ENCODE measurements around the gene REC8.

REC8 gene, protein sequence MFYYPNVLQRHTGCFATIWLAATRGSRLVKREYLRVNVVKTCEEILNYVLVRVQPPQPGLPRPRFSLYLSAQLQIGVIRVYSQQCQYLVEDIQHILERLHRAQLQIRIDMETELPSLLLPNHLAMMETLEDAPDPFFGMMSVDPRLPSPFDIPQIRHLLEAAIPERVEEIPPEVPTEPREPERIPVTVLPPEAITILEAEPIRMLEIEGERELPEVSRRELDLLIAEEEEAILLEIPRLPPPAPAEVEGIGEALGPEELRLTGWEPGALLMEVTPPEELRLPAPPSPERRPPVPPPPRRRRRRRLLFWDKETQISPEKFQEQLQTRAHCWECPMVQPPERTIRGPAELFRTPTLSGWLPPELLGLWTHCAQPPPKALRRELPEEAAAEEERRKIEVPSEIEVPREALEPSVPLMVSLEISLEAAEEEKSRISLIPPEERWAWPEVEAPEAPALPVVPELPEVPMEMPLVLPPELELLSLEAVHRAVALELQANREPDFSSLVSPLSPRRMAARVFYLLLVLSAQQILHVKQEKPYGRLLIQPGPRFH

DNA sequence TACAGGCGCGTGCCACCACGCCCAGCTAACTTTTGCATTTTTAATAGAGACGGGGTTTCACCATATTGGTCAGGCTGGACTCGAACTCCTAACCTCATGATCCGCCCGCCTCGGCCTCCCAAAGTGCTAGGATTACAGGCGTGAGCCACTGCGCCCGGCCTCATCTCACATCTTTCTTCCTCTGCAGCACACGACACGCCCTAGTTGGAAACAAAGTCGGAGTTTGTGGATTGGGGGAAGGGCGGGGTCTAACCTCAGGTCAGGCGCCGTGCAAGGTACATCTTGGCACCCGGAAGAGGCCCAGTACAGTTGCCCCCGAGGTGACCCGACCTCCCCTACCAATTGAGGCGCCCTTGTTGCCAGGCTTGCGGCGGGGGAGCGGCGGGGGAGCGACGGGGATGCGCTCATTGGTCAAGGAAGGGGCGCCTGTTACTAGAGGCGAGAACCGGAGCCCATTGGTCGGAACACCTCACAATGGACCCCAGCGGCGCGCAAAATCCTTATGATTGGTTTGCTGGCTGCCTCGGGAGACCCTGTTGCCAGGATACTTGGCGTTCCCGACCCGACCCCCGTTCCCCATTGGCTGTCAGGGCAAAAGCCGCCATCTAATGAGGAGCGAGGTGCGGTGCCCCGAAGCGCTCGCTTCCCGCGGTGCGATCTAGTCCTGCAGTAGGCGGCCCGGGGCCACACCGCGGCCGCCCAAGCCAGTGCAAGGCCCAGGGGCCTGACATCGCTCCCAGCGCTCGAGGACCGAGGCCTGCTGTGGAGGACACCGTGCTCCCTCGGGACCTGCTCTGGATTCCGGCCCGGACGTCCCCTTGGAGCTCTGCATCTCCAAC is at the start of gene REC8:
Gene REC8, plus strand, starts transcription at position 659 of the 839 bp plus-strand sequence. CDS start 473 bp downstream, outside the sequence.
- DNase-seq (ENCODE audit: low read depth), result no peak

DNA sequence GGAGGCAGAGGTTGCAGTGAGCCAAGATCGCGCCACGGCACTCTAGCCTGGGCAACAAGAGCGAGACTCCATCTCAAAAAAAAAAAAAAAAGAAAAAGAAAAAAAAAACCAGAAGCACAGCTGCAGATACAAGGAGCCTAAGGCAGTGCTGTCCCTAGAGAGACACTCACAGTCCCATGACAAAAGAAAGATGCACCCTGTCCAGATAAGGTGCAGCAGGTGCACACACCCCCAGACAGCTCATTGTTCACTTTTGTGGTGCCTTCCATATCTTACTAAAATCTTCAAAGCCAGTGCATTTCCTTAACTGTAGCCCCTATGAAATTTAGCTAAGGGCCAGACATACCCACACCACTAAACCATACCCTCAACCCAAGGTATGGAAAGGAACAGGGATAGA is 49.5 kb upstream of the REC8 start:
- no peak for DNase-seq (ENCODE audit: low read depth)

DNA sequence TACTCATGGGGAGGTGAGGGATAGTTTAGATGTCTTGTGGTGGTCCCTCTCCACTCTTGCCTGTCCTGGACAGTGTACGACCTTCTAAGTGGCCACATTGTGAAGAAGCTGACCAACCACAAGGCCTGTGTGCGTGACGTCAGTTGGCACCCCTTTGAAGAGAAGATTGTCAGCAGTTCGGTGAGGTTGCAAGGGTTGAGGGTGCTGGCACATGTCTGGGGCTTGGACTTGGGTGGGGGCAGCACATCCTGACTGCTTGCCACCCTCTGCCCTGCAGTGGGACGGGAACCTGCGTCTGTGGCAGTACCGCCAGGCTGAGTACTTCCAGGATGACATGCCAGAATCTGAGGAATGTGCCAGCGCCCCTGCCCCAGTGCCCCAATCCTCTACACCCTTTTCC is 49.0 kb upstream of the REC8 start:
- no peak for DNase-seq (ENCODE audit: low read depth)

DNA sequence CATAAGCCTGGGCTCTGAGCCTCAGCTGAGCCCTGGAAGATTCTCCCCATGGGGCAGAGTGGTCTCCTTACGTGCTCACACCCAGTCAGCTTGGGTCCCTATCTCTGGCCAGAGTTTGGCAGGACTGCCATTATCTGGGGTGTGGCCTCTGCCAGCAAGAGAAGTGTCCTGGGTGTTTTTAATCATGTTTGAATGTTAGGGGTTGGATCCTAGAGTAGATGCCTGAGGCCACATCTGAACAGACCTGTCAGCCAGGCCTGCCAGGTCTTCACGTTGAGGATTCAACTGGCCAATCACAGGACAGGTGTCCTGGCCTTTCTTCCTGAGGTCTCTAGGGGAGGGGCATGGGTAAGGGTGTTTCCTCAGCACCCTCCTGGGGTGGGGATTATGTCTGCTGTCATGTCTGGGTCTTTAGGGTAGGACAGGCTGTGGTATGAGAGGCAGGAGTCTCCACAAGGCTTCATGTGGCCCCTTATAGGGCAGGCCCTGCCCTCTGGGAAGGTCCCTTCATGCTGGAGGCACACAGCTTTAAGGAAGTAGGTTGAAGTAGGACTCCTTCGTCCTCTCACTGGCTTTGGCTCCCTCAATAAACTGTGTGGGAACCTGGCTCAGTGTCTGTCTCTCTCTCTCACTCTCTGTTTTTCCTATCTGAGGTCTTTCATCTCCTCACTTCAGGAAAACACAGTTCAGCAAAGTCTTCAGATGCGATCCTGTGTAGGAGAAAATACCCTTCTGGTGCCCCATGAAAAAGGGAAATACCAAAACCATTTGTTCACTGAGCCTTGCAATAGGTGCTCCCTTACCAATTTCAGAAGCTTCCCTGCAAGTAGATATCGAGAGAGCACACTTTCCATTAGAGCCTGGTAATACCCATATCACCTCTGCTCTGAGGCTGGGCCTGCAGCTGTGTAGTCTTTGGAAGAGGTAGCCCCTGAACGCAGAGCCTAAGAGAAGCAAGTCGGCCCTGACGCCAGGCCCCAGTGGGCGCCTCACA is 48.2 kb upstream of the REC8 start:
- DNase-seq (ENCODE audit: low read depth), result no peak

DNA sequence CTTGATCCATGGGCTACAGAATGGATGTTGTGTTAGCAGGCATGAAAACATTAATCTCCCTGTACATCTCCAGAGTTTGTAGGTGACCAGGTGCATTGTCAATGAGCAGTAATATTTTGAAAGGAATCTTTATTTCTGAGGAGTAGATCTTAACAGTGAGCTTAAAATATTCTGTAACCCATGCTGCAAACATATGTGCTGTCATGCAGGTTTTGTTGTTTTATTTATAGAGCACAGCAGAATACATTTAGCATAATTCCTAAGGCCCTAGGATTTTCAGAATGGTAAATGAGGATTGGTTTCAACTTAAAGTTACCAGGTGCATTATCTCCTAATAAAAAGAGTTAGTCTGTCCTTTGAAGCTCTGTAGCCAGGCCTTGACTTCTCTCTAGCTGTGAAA is 44.9 kb upstream of the REC8 start:
- no peak for DNase-seq (ENCODE audit: low read depth)

DNA sequence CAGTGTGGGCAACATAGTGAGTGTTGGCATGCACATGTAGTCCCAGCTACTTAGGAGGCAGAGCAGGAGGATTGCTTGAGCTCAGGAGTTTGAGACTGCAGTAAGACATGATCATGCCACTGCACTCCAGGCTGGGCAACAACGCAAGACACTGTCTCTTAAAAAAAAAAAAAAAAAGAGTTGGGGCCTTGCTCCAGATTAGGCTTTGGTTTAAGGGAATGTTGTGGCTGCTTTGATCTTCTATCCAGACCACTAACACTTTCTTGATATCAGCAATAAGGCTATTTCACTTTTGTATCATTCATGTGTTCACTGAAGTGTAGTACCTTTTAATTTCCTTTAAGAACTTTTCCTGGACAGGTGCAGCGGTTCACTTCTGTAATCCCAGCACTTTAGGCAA is 44.2 kb upstream of the REC8 start:
- DNase-seq (ENCODE audit: low read depth), result no peak

DNA sequence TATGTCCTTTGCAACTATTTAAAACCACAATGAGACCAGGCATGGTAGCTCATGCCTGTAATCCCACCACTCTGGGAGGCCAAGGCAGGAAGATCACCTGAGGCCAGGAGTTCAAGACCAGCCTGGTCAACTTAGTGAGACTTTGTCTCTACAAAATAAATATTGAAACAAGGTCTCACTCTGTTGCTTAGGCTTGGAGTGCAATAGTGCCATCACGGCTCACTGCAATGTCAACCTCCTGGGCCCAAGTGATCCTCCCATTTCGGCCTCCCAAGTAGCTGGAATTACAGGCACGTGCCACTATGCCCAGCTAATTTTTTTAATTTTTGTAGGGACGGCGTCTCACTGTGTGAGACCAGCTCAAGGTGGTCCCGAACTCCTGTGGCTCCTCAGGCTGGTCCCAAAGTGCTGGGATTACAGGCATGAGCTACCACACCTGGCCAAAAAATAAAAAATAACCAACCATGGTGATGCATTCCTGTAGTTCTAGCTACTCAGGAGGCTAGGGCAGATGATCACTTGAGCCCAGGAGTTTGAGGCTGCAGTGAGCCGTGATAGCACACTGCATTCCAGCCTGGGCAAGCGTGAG is 42.4 kb upstream of the REC8 start:
- no peak for DNase-seq (ENCODE audit: low read depth)

DNA sequence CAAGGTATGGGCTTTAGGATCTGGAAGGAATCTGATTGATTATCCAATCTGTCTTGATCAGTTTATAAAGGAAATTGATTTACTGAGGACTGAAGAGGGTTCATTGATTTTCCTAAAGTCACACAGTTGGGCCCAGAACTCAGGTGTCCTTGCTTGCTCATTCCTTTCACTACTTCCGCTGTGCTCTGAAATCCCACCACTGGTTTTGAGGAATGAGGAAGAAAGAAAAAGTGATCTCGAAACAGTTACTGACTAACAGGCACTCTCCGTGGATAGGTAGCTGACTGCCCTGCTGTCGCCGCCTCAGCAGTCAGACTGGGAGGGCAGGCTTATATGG is 41.5 kb upstream of the REC8 start, which contains the start of gene FITM1:
Gene FITM1, plus strand, starts transcription at position 280 of the 337 bp plus-strand sequence. CDS start 905 bp downstream, outside the sequence.
- no peak for DNase-seq (ENCODE audit: low read depth)

DNA sequence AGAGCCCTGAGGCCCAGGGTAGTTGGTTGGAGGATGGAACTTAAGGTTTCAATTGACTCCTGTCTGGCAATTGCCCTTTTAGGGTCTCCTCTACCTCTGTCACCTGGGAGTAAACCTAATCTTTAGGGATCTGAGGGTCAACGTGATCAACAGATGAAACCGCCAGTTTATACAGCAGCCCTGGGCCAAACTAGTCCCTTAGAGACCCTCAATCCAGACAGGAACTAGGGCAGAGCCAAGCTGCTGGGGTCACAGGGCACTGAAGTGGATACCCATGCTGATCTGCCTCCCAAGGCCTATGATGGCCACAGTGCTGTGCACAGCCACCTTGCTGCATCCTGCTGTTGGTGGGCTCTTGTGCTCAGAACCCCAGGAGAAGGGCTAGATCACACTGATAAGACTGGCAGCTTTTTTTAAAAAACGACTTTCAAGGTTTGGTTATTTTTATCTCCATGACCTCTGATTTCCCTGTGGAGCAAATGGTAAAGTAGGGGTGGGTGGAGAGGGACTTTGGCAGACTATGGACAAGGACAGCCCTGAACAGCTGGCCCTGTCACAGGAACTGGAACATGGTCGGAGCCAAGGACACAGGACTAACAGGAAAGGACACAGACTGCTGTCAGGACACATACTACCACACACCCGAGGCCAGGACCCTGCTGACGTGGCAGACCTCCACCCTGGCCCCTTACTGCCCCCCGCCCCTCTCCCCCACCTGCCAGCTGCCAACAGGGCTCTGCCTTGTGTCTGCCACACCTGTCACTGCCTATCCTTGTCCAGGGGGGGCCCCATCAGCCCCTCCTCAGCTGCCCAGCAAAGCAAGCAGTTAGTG is 40.9 kb upstream of the REC8 start:
- DNase-seq (ENCODE audit: low read depth), result no peak

DNA sequence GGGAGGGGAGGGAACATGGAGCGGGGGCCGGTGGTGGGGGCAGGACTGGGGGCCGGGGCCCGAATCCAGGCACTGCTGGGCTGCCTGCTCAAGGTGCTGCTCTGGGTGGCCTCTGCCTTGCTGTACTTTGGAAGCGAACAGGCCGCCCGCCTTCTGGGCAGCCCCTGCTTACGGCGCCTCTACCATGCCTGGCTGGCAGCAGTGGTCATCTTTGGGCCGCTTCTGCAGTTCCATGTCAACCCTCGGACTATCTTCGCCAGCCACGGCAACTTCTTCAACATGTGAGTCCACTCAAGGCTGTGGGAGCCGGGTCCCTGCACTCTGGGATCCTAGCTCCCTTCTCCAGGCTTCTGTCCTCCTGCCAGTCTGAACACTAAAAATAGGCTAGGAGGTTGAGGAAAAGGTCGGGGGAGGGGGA is 40.3 kb upstream of the REC8 start:
- DNase-seq (ENCODE audit: low read depth), result no peak

DNA sequence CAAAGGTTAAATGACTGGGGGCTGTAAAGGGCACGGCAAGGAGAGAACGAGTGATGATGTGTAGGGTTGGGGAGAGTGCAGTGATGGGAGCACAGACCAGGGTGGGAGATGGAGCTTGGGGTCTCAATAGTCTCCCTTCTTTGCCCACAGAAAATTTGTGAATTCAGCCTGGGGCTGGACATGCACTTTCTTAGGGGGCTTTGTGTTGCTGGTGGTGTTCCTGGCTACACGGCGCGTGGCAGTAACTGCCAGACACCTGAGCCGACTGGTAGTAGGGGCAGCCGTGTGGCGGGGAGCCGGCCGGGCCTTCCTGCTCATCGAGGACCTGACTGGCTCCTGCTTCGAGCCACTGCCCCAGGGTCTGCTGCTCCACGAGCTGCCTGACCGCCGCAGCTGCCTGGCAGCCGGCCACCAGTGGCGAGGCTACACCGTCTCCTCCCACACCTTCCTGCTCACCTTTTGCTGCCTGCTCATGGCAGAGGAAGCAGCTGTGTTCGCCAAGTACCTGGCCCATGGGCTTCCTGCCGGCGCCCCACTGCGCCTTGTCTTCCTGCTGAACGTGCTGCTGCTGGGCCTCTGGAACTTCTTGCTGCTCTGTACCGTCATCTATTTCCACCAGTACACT is 39.7 kb upstream of the REC8 start:
- no peak for DNase-seq (ENCODE audit: low read depth)

DNA sequence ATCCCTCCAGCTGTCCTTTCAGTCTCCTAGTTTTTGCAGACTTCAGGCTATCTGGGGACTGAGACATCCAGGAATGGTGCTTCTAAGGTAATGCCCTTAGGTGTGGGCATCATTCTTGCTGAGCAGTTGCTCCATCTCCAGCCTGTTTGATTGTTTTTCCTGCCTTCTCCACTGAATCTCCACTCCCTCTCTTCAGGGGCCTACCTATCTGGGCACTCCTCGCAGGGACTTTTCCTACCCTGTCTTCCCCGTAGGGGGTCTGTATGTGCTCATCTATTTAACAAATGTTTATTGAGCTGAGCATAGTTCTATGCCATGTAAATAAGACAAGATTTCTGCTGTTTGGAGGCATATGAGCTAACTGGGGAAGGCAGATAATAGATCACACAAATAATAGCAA is 38.9 kb upstream of the REC8 start:
- no peak for DNase-seq (ENCODE audit: low read depth)

DNA sequence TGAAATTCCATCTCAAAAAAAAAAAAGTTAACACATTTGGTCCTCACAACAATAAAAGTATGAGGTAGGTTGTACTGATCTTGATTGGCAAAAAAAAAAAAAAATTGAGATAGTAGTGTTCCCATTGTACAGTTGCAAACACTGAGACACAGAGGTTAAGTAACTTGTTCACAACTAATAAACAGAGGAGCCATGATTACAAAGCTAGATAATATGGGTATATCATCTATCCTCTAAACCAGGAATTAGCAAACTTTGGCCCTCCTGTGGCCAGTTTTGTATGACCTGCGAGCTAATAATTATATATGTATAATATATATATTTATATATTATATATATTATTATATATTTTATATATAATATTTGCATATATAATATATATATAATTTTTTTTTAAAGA is 38.1 kb upstream of the REC8 start:
- no peak for DNase-seq (ENCODE audit: low read depth)

DNA sequence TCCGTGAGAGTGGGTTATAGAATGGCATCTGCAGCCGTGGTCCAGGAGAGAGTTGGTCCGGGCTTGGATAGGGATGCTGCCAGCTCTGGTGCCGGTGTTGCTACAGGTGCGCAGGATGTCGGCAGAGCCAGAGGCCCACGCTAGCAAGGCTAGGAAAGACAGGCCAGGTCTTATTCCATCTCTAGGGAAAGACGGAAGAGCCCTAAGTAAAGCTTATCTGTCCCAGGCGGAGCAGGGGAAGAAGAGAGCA is 36.4 kb upstream of the REC8 start:
- DNase-seq (ENCODE audit: low read depth), result no peak

DNA sequence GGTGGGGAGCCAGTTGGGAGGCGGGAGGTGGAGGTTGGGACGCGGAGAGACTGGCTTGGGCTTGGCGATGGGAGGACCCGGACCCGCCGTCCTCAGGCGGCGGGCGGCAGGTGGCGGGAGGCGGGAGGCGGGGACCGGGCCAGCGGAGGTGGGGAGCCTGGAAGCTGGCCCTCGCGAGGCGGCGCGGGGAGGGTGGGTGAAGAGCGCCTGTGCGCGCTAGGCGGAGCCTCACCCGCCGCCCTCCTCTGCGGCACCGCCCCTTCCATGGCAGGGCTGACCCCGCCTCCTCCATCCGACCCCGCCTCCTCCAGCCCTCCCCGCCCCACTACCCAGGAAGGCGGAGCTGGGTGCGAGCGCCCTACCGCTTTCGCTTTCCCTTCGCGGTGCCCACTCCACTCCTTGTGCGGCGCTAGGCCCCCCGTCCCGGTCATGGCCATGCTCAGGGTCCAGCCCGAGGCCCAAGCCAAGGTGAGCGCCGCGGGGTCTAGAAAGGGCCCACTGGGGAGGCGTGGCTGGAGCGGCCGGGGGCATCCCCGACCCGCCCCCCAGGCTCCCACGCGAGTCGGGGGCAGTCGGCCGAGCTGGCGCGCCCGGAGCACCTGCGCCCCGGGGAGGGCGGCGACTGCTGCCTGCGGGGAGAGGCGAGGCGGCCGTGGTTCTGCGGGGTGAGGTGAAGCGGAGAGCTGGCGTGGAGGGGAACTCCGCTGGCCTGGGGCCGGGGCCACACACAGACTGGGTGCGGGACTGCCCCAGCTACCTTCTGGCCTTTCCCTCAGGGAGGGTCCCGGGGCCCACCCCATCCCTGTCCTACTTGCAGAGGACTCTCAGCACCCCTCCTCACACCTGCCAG is 35.8 kb upstream of the REC8 start, which contains the start of gene PSME1:
Gene PSME1, plus strand, starts transcription at position 361 of the 850 bp plus-strand sequence. Its CDS starts 69 bp downstream, at position 430.
- peak; percentile 90 for DNase-seq (ENCODE audit: low read depth)

DNA sequence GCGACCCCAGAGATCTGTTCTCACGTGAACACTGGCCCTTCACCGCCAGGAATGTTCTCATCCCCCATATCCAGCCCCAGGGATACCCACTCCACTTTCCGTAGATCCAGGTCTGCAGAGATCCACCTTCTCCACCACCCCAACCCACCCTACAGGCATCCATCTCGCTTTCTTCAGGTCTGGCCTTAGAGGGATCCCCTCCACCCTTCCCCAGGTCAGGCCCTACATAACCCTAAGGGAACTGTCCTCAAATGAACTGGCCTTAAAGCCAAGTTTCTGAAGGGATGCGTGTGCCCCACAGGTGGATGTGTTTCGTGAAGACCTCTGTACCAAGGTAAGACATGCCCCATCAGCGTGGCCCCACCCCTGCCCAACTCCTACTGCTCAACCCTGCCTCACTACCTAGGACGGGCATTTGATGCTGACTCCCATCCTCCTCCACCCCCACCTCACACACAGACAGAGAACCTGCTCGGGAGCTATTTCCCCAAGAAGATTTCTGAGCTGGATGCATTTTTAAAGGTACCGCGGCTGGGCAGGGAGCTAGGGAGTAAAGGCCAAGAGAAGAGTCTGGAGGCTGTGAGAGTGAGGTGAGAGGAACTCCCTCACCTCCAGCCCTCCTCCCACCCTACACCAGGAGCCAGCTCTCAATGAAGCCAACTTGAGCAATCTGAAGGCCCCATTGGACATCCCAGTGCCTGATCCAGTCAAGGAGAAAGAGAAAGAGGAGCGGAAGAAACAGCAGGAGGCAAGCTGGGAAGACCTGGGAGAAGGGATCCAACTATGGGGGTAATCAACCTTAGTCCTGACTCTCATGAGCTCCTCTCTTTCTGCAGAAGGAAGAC is 35.0 kb upstream of the REC8 start:
- no peak for DNase-seq (ENCODE audit: low read depth)

DNA sequence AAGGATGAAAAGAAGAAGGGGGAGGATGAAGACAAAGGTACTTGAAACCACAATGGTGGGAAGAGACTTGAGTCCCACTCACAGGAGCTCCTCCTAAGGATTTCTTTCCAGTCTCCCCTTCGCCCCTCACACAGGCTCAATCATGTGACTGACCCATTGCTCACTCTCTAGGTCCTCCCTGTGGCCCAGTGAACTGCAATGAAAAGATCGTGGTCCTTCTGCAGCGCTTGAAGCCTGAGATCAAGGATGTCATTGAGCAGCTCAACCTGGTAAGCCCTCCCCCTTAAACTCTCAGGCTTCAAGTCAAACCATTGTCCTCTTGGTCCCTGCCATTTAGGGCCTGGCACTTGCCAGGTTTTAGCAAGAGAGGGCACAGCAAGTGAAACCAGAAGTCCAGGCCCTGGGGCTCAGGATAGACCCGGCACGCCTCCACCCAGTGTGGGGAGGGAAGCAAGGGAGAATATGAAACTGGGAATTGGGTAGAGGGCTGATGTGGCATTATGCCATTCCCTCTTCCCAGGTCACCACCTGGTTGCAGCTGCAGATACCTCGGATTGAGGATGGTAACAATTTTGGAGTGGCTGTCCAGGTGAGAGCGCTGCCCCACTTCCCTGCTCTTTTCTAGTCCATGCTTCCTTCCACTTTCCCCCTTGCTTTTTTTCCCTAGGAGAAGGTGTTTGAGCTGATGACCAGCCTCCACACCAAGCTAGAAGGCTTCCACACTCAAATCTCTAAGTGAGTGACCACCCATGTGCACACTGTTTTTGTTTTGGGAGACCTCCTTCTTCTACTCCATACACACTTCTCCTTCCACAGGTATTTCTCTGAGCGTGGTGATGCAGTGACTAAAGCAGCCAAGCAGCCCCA is 34.1 kb upstream of the REC8 start:
- no peak for DNase-seq (ENCODE audit: low read depth)

Measured in ELR (cell line).